ENCODE data around the gene PTGR3.

- TF ChIP-seq CTCF (conservative IDR thresholded peaks at IDR 0.05 in 1 of 2, IDR thresholded peaks at IDR 0.05 in 1 of 2; ENCODE audit: low read depth in 1 of 2, low read length in 2 of 2) = no peak
- TF ChIP-seq EZH2 (IDR thresholded peaks at IDR 0.05; ENCODE audit: low read length, missing control alignments) = no peak
Measured at GRCh38 chr18:75189696-75190095, 19.2 kb downstream of the PTGR3 start.
